GM10248 (cell line): ENCODE data around the gene TRIP13.

Experiments used
- CTCF ChIA-PET: fragments of 300-600 bp; sonication (Branson Sonifier 250); formaldehyde crosslinking; extraction: SDS; loops from one replicate; lab custom pipeline; 2021; ENCODE audit warnings: antibody characterized with exemption; lab: Yijun Ruan, JAX
- POLR2A ChIA-PET: fragments of 350-650 bp; sonication (Branson Sonifier 250); formaldehyde crosslinking; extraction: SDS; loops from one replicate; lab custom pipeline; 2020; ENCODE audit warnings: antibody characterized with exemption; lab: Yijun Ruan, JAX
- DNase-seq: peaks from one replicate; pipeline ENCODE4 v3.0.0; 2012; ENCODE audit errors: extremely low spot score
- CTCF ChIP-seq: IDR thresholded peaks from 2 replicates; pipeline ENCODE4 v1.5.1; 2012; ENCODE audit warnings: mild to moderate bottlenecking, low read depth; ENCODE audit errors: extremely low read depth, missing control alignments, control extremely low read depth

Gene TRIP13

DNA sequence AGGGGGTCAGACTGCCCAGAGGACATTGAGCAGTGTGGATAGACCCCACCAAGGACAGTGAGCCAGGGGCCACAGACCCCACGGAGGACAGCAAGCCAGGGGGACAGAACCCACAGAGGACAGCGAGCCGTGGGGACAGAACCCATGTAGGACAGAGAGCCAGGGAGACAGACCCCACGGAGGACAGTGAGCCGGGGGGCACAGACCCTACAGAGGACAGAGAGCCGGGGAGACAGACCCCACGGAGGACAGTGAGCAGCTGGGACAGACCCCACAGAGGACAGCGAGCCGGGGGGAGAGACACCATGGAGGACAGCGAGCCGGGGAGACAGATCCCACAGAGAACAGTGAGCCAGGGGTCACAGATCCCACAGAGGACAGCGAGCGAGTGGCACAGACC, 38.5 kb upstream of the TRIP13 start:
- no peak for TF ChIP-seq CTCF

DNA sequence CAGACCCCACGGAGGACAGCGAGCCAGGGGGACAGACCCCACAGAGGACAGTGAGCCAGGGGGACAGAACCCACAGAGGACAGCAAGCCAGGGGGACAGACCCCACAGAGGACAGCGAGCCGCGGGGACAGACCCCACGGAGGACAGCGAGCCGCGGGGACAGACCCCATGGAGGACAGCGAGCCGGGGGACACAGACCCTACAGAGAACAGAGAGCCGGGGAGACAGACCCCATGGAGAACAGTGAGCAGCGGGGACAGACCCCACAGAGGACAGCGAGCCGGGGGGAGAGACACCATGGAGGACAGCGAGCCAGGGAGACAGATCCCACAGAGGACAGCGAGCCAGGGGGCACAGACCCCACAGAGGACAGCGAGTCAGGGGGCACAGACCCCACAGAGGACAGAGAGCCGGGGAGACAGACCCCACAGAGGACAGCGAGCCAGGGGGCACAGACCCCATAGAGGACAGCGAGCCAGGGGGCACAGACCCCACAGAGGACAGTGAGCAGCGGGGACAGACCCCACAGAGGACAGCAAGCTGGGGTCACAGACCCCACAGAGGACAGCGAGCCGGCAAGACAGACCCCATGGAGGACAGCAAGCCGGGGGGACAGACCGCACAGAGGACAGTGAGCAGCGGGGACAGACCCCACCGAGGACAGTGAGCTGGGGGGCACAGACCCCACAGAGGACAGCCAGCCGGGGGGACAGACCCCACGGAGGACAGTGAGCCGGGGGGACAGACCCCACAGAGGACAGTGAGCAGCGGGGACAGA, 37.5 kb upstream of the TRIP13 start:
- POLR2A ChIA-PET = no interaction called here
- CTCF ChIA-PET = no interaction called here
- no peak for TF ChIP-seq CTCF

More for the DNA sequence above, 38.5 kb upstream of the TRIP13 start:
- no peak for DNase-seq
- POLR2A ChIA-PET = no interaction called here
- CTCF ChIA-PET = no interaction called here

DNA sequence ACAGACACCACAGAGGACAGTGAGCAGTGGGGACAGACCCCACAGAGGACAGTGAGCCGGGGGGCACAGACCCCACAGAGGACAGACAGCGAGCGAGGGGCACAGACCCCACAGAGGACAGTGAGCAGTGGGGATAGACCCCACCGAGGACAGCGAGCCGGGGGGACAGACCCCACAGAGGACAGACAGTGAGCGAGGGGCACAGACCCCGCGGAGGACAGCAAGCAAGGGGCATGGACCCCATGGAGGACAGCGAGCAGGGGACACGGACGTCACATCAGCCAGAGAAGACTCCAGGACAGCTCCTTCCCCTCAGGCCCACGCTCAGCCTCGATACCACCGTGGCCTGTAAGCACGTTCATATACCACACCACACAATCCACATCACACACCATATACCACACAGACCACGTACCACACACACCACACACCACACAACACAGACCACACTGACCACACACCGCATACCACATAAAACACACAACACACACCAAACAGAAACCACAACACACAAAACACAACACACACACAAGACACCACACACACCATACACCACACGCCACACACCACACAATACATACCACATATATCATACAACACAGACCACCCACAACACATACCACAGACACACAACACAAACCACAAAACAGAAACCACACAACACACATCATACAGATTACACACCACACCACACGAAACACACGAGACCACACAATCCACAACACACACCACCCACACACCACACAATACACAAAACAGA, 36.7 kb upstream of the TRIP13 start:
- POLR2A ChIA-PET = no interaction called here

More for the DNA sequence above, 37.5 kb upstream of the TRIP13 start:
- no peak for DNase-seq

GRCh38 chr5:856531-857425, 35.9 kb upstream of the TRIP13 start:
- DNase-seq = no peak
- ChIA-PET POLR2A (no interaction called here), CTCF (no interaction called here)

More for the DNA sequence above, 36.7 kb upstream of the TRIP13 start:
- no peak for DNase-seq
- TF ChIP-seq CTCF = no peak
- CTCF ChIA-PET = no interaction called here

DNA sequence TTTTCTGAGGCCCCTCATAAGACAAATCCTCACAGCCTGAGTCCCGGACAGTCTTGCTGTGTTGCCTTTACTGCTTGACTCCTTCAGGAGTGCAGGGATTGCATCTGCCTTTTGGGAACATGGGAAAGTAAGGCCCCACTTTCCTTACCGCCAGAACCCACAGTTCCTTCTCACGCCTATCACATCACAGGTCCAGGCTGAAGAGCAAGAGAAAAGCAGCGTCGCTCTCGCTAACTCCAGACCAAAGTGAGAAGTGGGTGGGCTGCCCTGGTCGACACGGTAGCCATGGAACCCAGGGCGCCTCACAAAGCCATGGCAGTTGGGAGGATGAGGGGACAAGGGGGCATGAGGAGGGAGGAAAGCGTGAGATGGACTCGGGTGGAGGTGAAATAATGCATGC, 34.0 kb upstream of the TRIP13 start:
- POLR2A ChIA-PET = no interaction called here
- CTCF ChIA-PET = no interaction called here

More at GRCh38 chr5:856531-857425, 35.9 kb upstream of the TRIP13 start:
- TF ChIP-seq CTCF = no peak

More for the DNA sequence above, 34.0 kb upstream of the TRIP13 start:
- no peak for TF ChIP-seq CTCF
- DNase-seq = no peak
